Activated CD4-positive, alpha-beta T cell treated with anti-CD3 and anti-CD28 coated beads, Interleukin-2, amount 10 ng/mL, durations not matched to agents 24 days and 14 days (primary cell): Measurements from ENCODE around the gene PRMT1. TPM values are rescaled to one million over a fixed set of nuclear protein-coding genes. Genes with fewer than 3 reads are reported as not detected.
"Not testable (repeated sequence)": the region's sequence is repeated elsewhere in the genome, so short reads cannot be mapped to it uniquely, and the experiment has no call there.

Experiments used
- DNase-seq: peaks from one replicate; pipeline ENCODE4 v3.0.0; 2022
- H3K27ac Mint-ChIP-seq: one replicate; pipeline ENCODE4 v1.8.0; 2022; ENCODE audit warnings: mild to moderate bottlenecking, mixed read lengths
- H3K27me3 Mint-ChIP-seq: one replicate; pipeline ENCODE4 v1.8.0; 2022; ENCODE audit warnings: mixed read lengths
- H3K36me3 Mint-ChIP-seq: one replicate; pipeline ENCODE4 v1.8.0; 2022; ENCODE audit warnings: low read depth, mild to moderate bottlenecking, mixed read lengths
- H3K4me1 Mint-ChIP-seq: one replicate; pipeline ENCODE4 v1.8.0; 2021; ENCODE audit warnings: mixed read lengths
- H3K4me3 Mint-ChIP-seq: one replicate; pipeline ENCODE4 v1.8.0; 2022; ENCODE audit warnings: mild to moderate bottlenecking, moderate library complexity, mixed read lengths
- H3K9me3 Mint-ChIP-seq: one replicate; pipeline ENCODE4 v1.8.0; 2021; ENCODE audit warnings: mixed read lengths
- intact Hi-C: fragments of 100-400 bp; cut with micrococcal nuclease; formaldehyde crosslinking; loops from one replicate; pipeline ENCODE4 v1.15.1; 2023
- total RNA-seq: library from RNA; stranded (reverse); gene quantifications from 2 replicates; pipeline ENCODE4 v1.2.3, GENCODE V29; 2022

PRMT1 gene
- total RNA-seq, 1 donor from 2014 or later = 512 TPM

GRCh38 chr19:49719420-49719819 is 42.3 kb downstream of the PRMT1 start:
- H3K27me3 Mint-ChIP-seq, H3K4me3 Mint-ChIP-seq, intact Hi-C loops, H3K27ac Mint-ChIP-seq, H3K36me3 Mint-ChIP-seq, H3K4me1 Mint-ChIP-seq, DNase-seq, H3K9me3 Mint-ChIP-seq: not testable (repeated sequence)

DNA sequence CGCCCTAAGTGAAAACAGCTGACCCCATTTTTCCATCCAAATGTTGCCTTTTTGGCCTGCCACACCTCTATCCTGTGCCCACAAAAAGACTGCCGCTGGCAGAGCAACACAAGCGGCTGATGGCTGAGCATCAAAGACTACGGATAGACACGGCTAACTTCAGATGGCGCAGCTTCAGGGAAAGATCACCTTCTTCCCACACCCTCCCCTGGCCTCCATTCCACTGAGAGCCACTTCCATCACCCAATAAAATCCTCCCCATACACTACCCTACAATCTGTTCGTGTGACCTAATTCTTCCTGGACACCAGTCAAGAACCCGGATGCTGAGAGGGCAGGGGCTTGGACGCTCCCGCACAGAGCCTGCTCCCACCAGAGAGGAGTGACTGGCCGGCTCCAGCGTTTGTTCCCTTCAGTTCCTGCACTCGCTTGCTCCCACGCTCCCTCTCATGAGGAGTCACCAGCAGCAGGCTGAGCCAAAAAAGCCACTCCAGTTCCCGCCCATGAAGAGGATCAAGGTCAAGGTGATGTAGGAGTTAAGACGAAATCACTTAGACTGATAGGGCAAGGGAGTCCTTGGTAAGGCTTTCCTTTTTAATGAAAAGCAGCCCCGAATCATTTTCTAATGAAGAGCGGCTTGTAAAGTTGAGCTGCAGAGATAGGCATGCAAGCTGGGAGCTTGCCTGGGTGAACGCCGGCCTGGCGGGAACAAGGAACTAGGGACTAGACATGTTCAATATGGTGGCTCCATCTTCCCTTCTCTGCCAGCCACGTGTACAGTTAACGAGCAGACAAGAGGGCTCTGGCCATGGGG is 50.4 kb downstream of the PRMT1 start:
- DNase-seq = no peak
- no peaks in the 10 kb centered on the region for H3K4me1 Mint-ChIP-seq
- no peak overlapping the region for H3K27ac Mint-ChIP-seq
- no peaks in the 10 kb centered on the region for H3K9me3 Mint-ChIP-seq
- H3K4me3 Mint-ChIP-seq = no peak overlapping the region
- H3K27me3 Mint-ChIP-seq = no peaks in the 10 kb centered on the region
- H3K36me3 Mint-ChIP-seq = no peaks in the 10 kb centered on the region
- intact Hi-C loops = no loop called here

DNA sequence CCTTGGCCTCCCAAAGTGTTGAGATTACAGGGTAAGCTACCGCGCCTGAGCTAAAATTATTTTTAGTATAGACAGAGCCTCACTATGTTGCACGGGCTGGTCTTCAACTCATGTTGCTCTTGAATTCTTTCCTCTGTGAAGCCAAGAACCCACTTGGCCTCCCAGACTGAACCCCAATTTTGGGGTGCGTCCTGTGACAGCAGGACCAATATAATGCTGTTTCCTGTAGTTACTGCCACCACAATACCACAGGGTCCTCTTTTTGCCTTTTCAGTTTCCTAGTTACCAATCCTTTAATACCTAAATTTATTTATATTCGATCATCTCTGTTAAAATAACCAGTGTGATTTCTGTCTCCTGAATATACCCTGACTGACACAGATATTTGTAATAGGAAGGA is 53.1 kb downstream of the PRMT1 start:
- Mint-ChIP-seq H3K4me3 (no peak overlapping the region), H3K9me3 (no peaks in the 10 kb centered on the region), H3K4me1 (no peaks in the 10 kb centered on the region), H3K36me3 (no peaks in the 10 kb centered on the region), H3K27me3 (no peaks in the 10 kb centered on the region), H3K27ac (no peak overlapping the region)
- intact Hi-C loops = no loop called here
- no peak for DNase-seq

Other genes starting within 250 kb of the PRMT1 start
- gene SLC17A7, start 235.7 kb upstream of the PRMT1 start, total RNA-seq = 0.12 and 0.54 TPM in 2 replicates
- gene PIH1D1, start 225.5 kb upstream of the PRMT1 start, total RNA-seq = 134 and 135 TPM in 2 replicates
- gene ALDH16A1, start 224.0 kb upstream of the PRMT1 start, total RNA-seq = 27.2 and 28.4 TPM in 2 replicates
- gene FLT3LG, start 203.1 kb upstream of the PRMT1 start, total RNA-seq = 51.8 and 57.6 TPM in 2 replicates
- gene RPL13A, start 189.7 kb upstream of the PRMT1 start, total RNA-seq = 3,031 and 3,032 TPM in 2 replicates
- gene RPS11, start 180.8 kb upstream of the PRMT1 start, total RNA-seq = 2,059 and 2,078 TPM in 2 replicates
- gene FCGRT, start 164.6 kb upstream of the PRMT1 start, total RNA-seq = 0.99 and 1.1 TPM in 2 replicates
- gene RCN3, start 149.3 kb upstream of the PRMT1 start, total RNA-seq = 2.0 and 4.3 TPM in 2 replicates
- gene NOSIP, start 96.7 kb upstream of the PRMT1 start, total RNA-seq = 66.1 and 68.5 TPM in 2 replicates
- 0.56 and 1.0 TPM in 2 replicates for gene PRRG2, start 96.0 kb upstream of the PRMT1 start, total RNA-seq
- 31.1 and 32.7 TPM in 2 replicates for gene PRR12, start 86.1 kb upstream of the PRMT1 start, total RNA-seq
- 4.1 and 5.0 TPM in 2 replicates for gene RRAS, start 37.1 kb upstream of the PRMT1 start, total RNA-seq
- gene SCAF1, start 35.1 kb upstream of the PRMT1 start, total RNA-seq = 75.0 and 84.9 TPM in 2 replicates
- 146 and 151 TPM in 2 replicates for gene IRF3, start 11.4 kb upstream of the PRMT1 start, total RNA-seq
- gene BCL2L12, start 11.3 kb upstream of the PRMT1 start, total RNA-seq = 69.3 and 72.0 TPM in 2 replicates
- gene ADM5, start 12.3 kb downstream of the PRMT1 start, total RNA-seq = 8.4 and 8.6 TPM in 2 replicates
- gene CPT1C, start 13.8 kb downstream of the PRMT1 start, total RNA-seq = 3.4 and 3.6 TPM in 2 replicates
- gene TSKS, start 86.0 kb downstream of the PRMT1 start, total RNA-seq = 0.92 and 1.6 TPM in 2 replicates
- gene AP2A1, start 89.7 kb downstream of the PRMT1 start, total RNA-seq = 61.8 and 68.0 TPM in 2 replicates
- 16.2 and 16.4 TPM in 2 replicates for gene FUZ, start 136.0 kb downstream of the PRMT1 start, total RNA-seq
- 49.1 and 51.5 TPM in 2 replicates for gene MED25, start 141.0 kb downstream of the PRMT1 start, total RNA-seq
- 121 and 124 TPM in 2 replicates for gene PTOV1, start 173.9 kb downstream of the PRMT1 start, total RNA-seq
- gene PNKP, start 190.3 kb downstream of the PRMT1 start, total RNA-seq = 123 and 124 TPM in 2 replicates
- gene AKT1S1, start 200.1 kb downstream of the PRMT1 start, total RNA-seq = 31.5 and 33.5 TPM in 2 replicates
- gene TBC1D17, start 200.4 kb downstream of the PRMT1 start, total RNA-seq = 36.5 and 36.8 TPM in 2 replicates
- gene IL4I1, start 219.6 kb downstream of the PRMT1 start, total RNA-seq = 40.4 and 41.4 TPM in 2 replicates